IPS DF 19.7 (cell line): ENCODE measurements around the gene RCN1.
"Not testable (repeated sequence)": the region's sequence is repeated elsewhere in the genome, so short reads cannot be mapped to it uniquely, and the experiment has no call there.

Experiments used
- DNase-seq: peaks from one replicate; pipeline ENCODE4 v3.0.0-alpha.2; 2013; ENCODE audit warnings: low read depth, low spot score

The RCN1 gene

GRCh38 chr11:32110795-32111194 lies 19.9 kb downstream of the RCN1 start:
- no peak for DNase-seq

GRCh38 chr11:32113200-32113919 lies 22.5 kb downstream of the RCN1 start:
- DNase-seq, result no peak

GRCh38 chr11:32113920-32114203 lies 23.0 kb downstream of the RCN1 start:
- DNase-seq, result no peak

- DNase-seq, result no peak
These were observed 24.6 kb downstream of the RCN1 start for GRCh38 chr11:32115446-32115845.

DNA sequence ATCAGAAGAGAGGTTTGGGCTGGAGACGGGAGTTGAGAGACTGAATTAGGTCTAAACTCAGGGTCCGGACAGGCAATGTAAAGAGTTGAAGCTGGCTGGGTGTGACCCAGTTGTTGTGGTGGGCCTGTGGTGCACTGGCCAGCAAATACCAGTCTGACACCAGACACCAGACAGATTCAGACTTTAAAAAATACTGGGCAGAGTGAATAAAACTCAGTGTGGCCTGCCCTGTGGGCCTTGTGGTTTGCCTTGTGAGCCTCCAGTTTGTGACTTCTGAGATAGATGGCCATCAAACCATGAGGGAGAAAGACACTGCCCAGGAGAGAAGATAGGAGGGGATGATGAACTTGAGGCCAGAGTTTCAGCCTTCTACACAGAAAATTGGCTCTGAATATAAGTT lies 25.8 kb downstream of the RCN1 start:
- no peak for DNase-seq

- DNase-seq, result no peak
These were observed 27.4 kb downstream of the RCN1 start for GRCh38 chr11:32118025-32118974.

GRCh38 chr11:32119139-32119538 lies 28.3 kb downstream of the RCN1 start:
- not testable (repeated sequence) for DNase-seq

GRCh38 chr11:32121012-32121411 lies 30.1 kb downstream of the RCN1 start:
- no peak for DNase-seq

- DNase-seq, result no peak
These were observed 31.3 kb downstream of the RCN1 start for GRCh38 chr11:32122200-32122599.

- DNase-seq, result no peak
These were observed 40.4 kb downstream of the RCN1 start for GRCh38 chr11:32131321-32131720.

DNA sequence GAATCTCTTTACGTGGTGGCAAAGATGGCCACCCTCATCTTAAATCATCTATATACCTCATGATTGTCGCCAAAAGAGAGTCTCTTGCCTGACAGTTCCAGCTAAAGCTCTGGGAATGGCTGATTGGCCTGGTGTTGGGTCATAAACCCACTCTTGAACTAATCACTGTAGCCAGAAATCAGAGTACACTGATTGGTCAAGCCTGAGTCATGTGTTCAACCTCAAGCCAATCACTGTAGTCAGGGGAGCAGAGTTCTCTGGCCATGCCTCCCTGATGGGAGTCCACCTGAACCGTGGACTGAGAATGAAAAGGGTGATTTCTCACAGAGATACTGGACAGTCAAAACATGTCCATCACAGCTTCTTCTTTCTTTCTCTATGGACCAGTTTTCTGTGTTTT lies 45.8 kb downstream of the RCN1 start:
- DNase-seq, result no peak

DNA sequence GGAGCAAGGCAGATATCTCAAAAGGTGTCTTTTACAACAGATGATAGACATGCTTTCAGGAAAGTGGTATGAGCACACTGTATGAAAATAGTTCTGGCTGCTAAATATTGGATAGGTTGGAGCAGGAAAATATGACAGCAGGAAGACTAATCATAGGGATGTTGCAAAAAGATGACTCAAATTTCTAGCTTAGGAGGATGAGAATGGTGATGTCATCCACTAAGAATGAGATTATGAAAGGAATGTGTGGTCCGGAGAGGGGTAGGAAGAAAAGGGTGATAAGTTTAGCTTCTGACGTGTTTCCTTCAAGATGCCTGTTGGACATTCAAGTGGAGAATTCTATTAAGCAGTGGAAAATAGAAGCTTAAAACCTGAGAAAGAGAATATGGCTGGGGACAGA lies 46.4 kb downstream of the RCN1 start:
- DNase-seq, result no peak

- DNase-seq, result no peak
These were observed 47.0 kb downstream of the RCN1 start for GRCh38 chr11:32137869-32138268.

- no peak for DNase-seq
These were observed 48.0 kb downstream of the RCN1 start for GRCh38 chr11:32138902-32139301.

- no peak for DNase-seq
These were observed 49.1 kb downstream of the RCN1 start for GRCh38 chr11:32139896-32140520.

- DNase-seq, result no peak
These were observed 51.1 kb downstream of the RCN1 start for GRCh38 chr11:32141745-32142546.

DNA sequence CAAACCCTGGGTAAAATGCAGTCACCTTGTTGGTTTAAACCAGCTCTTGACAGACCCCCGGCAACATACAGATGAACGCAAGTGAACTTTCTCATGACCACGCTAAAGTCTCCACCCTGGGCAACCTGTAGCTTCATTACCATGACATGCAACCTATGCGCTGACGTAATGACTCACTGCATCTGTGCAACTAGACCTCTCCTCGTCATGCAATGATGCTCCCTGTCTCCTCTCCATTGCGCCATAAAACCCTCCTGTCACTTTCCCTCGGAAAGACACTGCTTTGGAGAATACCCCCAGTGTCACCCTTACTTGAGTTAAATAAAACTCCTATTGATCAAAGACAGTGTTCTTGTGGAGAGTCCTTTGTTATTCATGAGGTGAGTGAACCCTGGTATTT lies 52.5 kb downstream of the RCN1 start:
- no peak for DNase-seq

DNA sequence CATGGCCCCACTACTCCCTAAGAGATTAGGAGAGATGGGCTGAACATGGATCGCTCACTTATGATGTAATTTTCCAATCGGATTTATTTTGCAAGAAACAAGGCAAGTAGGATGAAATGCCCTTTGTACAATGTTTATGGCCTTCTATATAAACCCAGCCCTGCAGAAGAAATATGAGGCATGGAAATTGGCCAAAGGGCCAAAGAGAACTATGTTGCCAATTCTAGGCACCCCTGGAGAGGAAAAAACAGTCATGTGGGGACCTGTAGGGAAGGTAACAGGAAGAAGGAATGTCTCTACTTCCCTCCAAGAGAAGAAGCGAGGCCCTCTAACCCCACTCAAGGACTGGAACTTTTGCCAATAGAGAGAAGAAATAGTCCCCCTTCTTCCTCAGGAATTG lies 54.4 kb downstream of the RCN1 start:
- no peak for DNase-seq

GRCh38 chr11:32148895-32149294 lies 58.0 kb downstream of the RCN1 start:
- DNase-seq, result no peak

GRCh38 chr11:32149748-32150147 lies 58.9 kb downstream of the RCN1 start:
- DNase-seq, result no peak

GRCh38 chr11:32151027-32151426 lies 60.2 kb downstream of the RCN1 start:
- no peak for DNase-seq

DNA sequence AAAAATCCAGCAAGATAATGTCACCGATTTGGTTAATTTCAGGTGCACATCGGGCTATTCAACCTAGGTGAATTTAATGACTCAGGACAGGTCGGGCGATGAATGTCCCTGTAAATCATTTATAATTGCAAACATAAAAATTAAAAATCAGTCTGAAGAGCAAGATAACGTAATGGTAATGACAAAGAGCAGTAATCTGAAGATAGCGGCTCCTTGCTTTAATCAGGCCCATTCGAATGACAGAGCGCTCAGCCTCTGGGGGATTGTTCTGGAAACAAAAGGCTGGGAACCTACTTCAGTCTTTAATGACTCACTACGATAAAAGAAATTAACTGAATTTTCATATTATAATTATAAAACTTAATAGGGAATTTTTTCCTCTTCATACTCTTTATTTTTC lies 61.3 kb downstream of the RCN1 start:
- DNase-seq, result no peak
